ENCODE results near the gene AGTR1. TPM values are rescaled to one million over a fixed set of nuclear protein-coding genes. Genes with fewer than 3 reads are reported as not detected.

The AGTR1 gene
- total RNA-seq, 1 experiment from 2014 or later, result not detected

GRCh38 chr3:148758303-148758884 lies 60.7 kb downstream of the AGTR1 start:
- Histone ChIP-seq H2BK20ac (ENCODE audit: low read depth, low read length, poor library complexity, severe bottlenecking) (no peak overlapping the region), H4K5ac (ENCODE audit: insufficient read length, low read depth, low read length) (no peak overlapping the region), H3K4ac (ENCODE audit: low read depth, low read length) (no peak overlapping the region), H3K23me2 (ENCODE audit: insufficient read length, low read depth, low read length, poor library complexity, severe bottlenecking) (no peaks in the 10 kb centered on the region), H3K14ac (ENCODE audit: insufficient read depth, low read length) (no peak overlapping the region), H3K4me2 (ENCODE audit: insufficient read depth, insufficient read length, low read length) (no peak overlapping the region), H2BK120ac (ENCODE audit: low read depth, low read length, poor library complexity, severe bottlenecking) (no peak overlapping the region), H3K56ac (ENCODE audit: insufficient read length, low read depth, low read length) (no peak overlapping the region), H2BK12ac (ENCODE audit: insufficient read length, low read depth, low read length) (no peak overlapping the region), H2AFZ (ENCODE audit: low read length) (no peak overlapping the region), H3K23ac (ENCODE audit: insufficient read length, low read depth, low read length) (no peak overlapping the region), H3K9ac (ENCODE audit: extremely low read depth, insufficient read length, low read length) (no peak overlapping the region), H2BK5ac (ENCODE audit: insufficient read length, low read length) (no peak overlapping the region), H2BK15ac (ENCODE audit: low read depth, low read length) (no peak overlapping the region), H2AK5ac (ENCODE audit: insufficient read length, low read length) (no peak overlapping the region), H3K79me2 (ENCODE audit: insufficient read depth, low read length) (no peaks in the 10 kb centered on the region), H3K18ac (ENCODE audit: insufficient read length, low read depth, low read length) (no peak overlapping the region), H4K8ac (replicated peaks; ENCODE audit: insufficient read length, low read depth, low read length) (no peak overlapping the region), H3K27ac (ENCODE audit: insufficient read length, low read depth, low read length) (no peak overlapping the region), H3K27me3 (ENCODE audit: insufficient read depth, low read length) (no peaks in the 10 kb centered on the region), H4K91ac (ENCODE audit: insufficient read length, low read depth, low read length) (no peak overlapping the region), H3T11ph (ENCODE audit: low read length) (no peak overlapping the region), H3K4me1 (ENCODE audit: insufficient read depth, low read length) (no peaks in the 10 kb centered on the region), H3K79me1 (ENCODE audit: insufficient read depth, low read depth, low read length, poor library complexity, severe bottlenecking) (no peaks in the 10 kb centered on the region), H4K20me1 (ENCODE audit: control insufficient read depth, insufficient read depth, insufficient read length) (no peaks in the 10 kb centered on the region), H3K9me3 (ENCODE audit: control insufficient read depth, low read depth, low read length) (no peaks in the 10 kb centered on the region)
- no peak for TF ChIP-seq CTCF (conservative IDR thresholded peaks at IDR 0.05)
- no CpG with 5 or more reads among the region's 3 CpGs for WGBS (ENCODE audit: extremely low coverage, insufficient read length, low lambda C conversion rate)
- no peaks in the 10 kb centered on the region for H3K9me3 Mint-ChIP-seq
- H3K27ac Mint-ChIP-seq, result no peak overlapping the region
- DNase-seq, result no peak
- H3K36me3 Mint-ChIP-seq (ENCODE audit: insufficient read depth in 1 of 3, low read depth in 3 of 3), result no peaks in the 10 kb centered on the region
- no peak overlapping the region for H3K4me3 Mint-ChIP-seq
- no peaks in the 10 kb centered on the region for H3K27me3 Mint-ChIP-seq (ENCODE audit: low read depth)
- H3K4me1 Mint-ChIP-seq, result peaks cover 0 to 3% of the 10 kb centered on the region in 2 experiments; a peak in 2 of 4 replicates

Measured in H9 (cell line).